ENCODE measurements around the gene KRTAP12-4. TPM values are rescaled to one million over a fixed set of nuclear protein-coding genes. Genes with fewer than 3 reads are reported as not detected.
A peak's percentile ranks its signal among the peaks of the same experiment; 100 is the strongest.
"Not testable (repeated sequence)": the region's sequence is repeated elsewhere in the genome, so short reads cannot be mapped to it uniquely, and the experiment has no call there.

The KRTAP12-4 gene
- total RNA-seq, 1 donor from 2014 or later: not detected

DNA sequence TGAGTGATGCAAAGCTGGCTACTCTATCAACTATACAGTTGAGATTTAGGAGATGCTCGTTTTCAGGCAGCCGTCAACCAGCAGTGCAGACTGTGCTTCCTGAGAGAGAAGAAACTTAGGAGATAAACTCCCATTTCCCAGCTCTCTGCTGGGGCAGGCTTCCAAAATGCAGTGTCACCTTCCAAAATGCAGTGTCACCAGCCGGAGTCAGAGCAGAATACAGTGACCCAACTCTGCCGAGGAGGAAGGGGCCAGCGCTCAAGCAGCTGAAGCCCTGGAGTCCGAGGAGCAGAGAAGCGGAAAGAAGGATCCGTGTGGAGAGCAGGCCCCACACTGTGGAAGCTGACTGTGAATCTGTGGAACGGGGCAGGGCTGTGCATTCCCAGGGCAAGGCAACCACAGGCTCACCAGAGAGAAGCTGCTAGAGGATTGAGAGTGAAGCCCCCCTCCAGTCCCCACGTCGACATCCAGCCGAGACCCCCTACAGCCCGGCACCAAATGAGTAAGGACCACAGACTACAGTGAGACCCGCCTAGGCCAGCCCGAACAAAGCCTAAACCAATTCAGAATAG, 28.2 kb upstream of the KRTAP12-4 start:
- Mint-ChIP-seq H3K36me3 (ENCODE audit: low read depth) (no peaks in the 10 kb centered on the region), H3K27me3 (ENCODE audit: low read depth) (peaks cover 12% of the 10 kb centered on the region), H3K9me3 (no peaks in the 10 kb centered on the region), H3K4me3 (ENCODE audit: low read depth) (no peak overlapping the region), H3K4me1 (ENCODE audit: low read depth) (peaks cover 6% of the 10 kb centered on the region), H3K27ac (no peak overlapping the region)
- DNase-seq (ENCODE audit: low spot score): no peak
- intact Hi-C loops (cut with micrococcal nuclease): no loop called here

- intact Hi-C loops (cut with micrococcal nuclease): no loop called here
- Mint-ChIP-seq H3K4me3 (ENCODE audit: low read depth) (no peak within 1 kb of the TSS), H3K27ac (no peak within 1 kb of the TSS), H3K27me3 (ENCODE audit: low read depth) (peaks cover 12% of the 10 kb centered on the region), H3K36me3 (ENCODE audit: low read depth) (no peaks in the 10 kb centered on the region), H3K4me1 (ENCODE audit: low read depth) (peaks cover 6% of the 10 kb centered on the region), H3K9me3 (no peaks in the 10 kb centered on the region)
- DNase-seq (ENCODE audit: low spot score): no peak
Measured at GRCh38 chr21:44681861-44682579, 27.6 kb upstream of the KRTAP12-4 start, which contains the start of gene KRTAP12-1. TSS of gene KRTAP12-1 (minus strand) at chr21:44682163. CDS start at chr21:44682123, 40 bp downstream.

DNA sequence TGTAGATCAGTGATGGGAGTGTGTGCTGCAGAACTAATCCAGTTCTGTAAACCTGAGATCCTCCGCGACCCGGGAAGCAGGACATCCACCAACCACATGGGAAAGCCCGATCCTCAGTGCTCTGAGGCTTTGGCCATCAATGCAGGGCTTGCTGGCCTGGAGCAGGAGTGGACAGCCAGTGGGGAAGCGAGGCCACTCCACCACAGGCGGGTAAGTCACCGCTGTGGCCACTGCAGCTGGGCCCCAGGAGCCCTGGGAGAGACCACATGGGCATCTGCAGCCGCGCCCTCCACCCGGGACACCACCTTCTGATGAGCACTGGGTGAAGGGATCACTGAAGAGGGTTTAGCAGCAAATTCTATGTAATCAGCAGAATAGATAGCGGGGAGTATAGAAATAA, 26.7 kb upstream of the KRTAP12-4 start:
- Mint-ChIP-seq H3K36me3 (ENCODE audit: low read depth) (no peaks in the 10 kb centered on the region), H3K4me1 (ENCODE audit: low read depth) (peaks cover 3% of the 10 kb centered on the region), H3K27me3 (ENCODE audit: low read depth) (peaks cover 12% of the 10 kb centered on the region), H3K27ac (no peak overlapping the region), H3K9me3 (no peaks in the 10 kb centered on the region), H3K4me3 (ENCODE audit: low read depth) (no peak overlapping the region)
- intact Hi-C loops (cut with micrococcal nuclease): no loop called here
- DNase-seq (ENCODE audit: low spot score): no peak

DNA sequence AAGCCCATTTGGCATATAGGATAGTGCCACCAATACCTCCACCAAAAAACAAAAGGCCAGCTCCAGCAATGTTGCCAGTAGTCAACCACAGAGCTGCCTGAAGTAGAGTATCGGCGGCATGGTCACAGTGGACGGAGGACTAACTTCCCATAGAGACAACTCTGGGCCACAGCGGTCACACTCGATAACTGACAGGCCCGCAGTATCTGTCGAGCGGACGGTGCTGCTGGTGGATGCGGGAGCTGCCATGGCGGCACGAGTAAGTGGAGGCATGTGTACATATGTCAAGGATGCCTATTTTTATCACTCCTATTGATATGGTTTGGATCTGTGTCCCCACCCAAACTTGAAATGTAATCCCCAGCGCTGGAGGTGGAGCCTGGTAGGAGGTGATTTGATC, 23.4 kb upstream of the KRTAP12-4 start:
- Mint-ChIP-seq H3K27me3 (ENCODE audit: low read depth) (peaks cover 10% of the 10 kb centered on the region), H3K27ac (no peak overlapping the region), H3K4me1 (ENCODE audit: low read depth) (no peaks in the 10 kb centered on the region), H3K36me3 (ENCODE audit: low read depth) (no peaks in the 10 kb centered on the region), H3K9me3 (peaks cover 13% of the 10 kb centered on the region), H3K4me3 (ENCODE audit: low read depth) (no peak overlapping the region)
- intact Hi-C loops (cut with micrococcal nuclease): no loop called here
- DNase-seq (ENCODE audit: low spot score): no peak

DNA sequence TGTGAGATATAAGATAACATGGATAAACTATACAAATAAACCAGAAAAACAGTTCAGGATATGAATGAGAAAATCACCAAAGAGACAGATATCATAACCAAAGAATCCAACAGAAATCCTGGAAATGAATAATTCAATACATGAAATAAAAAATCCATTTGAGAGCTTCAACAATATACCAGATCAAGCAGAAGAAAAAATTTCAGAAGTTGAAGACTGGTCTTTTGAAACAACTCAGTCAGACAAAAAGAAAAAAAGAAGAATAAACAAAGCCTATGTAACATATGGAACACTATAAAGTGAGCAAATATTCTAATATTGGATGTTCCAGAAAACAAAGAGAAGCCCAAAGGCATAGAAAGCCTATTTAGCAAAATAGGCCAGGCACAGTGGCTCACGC, 17.5 kb upstream of the KRTAP12-4 start:
- H3K4me1 Mint-ChIP-seq (ENCODE audit: low read depth): no peaks in the 10 kb centered on the region
- intact Hi-C loops (cut with micrococcal nuclease): no loop called here
- H3K9me3 Mint-ChIP-seq: peaks cover 45% of the 10 kb centered on the region
- DNase-seq (ENCODE audit: low spot score): no peak
- no peak overlapping the region for H3K27ac Mint-ChIP-seq
- peaks cover 4% of the 10 kb centered on the region for H3K27me3 Mint-ChIP-seq (ENCODE audit: low read depth)
- H3K4me3 Mint-ChIP-seq (ENCODE audit: low read depth): no peak overlapping the region
- H3K36me3 Mint-ChIP-seq (ENCODE audit: low read depth): no peaks in the 10 kb centered on the region

GRCh38 chr21:44670642-44671432, 16.4 kb upstream of the KRTAP12-4 start:
- no peak for DNase-seq (ENCODE audit: low spot score)
- peaks cover 45% of the 10 kb centered on the region for H3K9me3 Mint-ChIP-seq
- H3K27me3 Mint-ChIP-seq (ENCODE audit: low read depth): peaks cover 4% of the 10 kb centered on the region
- intact Hi-C loops (cut with micrococcal nuclease): no loop called here
- H3K36me3 Mint-ChIP-seq (ENCODE audit: low read depth): no peaks in the 10 kb centered on the region
- no peak overlapping the region for H3K4me3 Mint-ChIP-seq (ENCODE audit: low read depth)
- H3K4me1 Mint-ChIP-seq (ENCODE audit: low read depth): no peaks in the 10 kb centered on the region
- no peak overlapping the region for H3K27ac Mint-ChIP-seq

DNA sequence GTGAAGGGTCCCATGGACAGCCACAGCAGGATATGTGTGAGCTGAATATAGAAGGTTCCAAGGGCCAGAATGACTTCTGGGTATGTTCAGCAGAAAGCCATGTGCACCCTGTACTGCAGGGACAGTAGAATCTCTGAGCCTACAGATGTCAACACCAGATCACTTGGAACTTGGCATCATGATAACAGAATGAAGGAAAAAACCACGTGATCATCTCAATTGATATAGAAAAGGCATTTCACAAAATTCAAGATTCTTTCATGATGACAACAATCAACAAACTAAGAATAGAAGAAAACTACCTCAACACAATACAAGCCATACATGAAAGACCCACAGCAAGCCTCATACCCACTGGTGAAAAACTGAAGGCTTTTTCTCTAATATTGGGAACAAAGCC, 13.2 kb upstream of the KRTAP12-4 start:
- no peak for DNase-seq (ENCODE audit: low spot score)
- Mint-ChIP-seq H3K27ac (no peak overlapping the region), H3K4me3 (ENCODE audit: low read depth) (no peak overlapping the region), H3K4me1 (ENCODE audit: low read depth) (no peaks in the 10 kb centered on the region), H3K27me3 (ENCODE audit: low read depth) (peaks cover 16% of the 10 kb centered on the region), H3K36me3 (ENCODE audit: low read depth) (no peaks in the 10 kb centered on the region), H3K9me3 (peaks cover 28% of the 10 kb centered on the region)
- intact Hi-C loops (cut with micrococcal nuclease): no loop called here

GRCh38 chr21:44666401-44667320, 12.2 kb upstream of the KRTAP12-4 start, which contains the start of gene KRTAP12-2:
TSS of gene KRTAP12-2 (minus strand) at chr21:44666927. CDS start at chr21:44666886, 41 bp downstream.
- Mint-ChIP-seq H3K9me3 (peaks cover 23% of the 10 kb centered on the region), H3K4me3 (ENCODE audit: low read depth) (no peak within 1 kb of the TSS), H3K36me3 (ENCODE audit: low read depth) (no peaks in the 10 kb centered on the region), H3K27ac (no peak within 1 kb of the TSS), H3K27me3 (ENCODE audit: low read depth) (peaks cover 20% of the 10 kb centered on the region), H3K4me1 (ENCODE audit: low read depth) (no peaks in the 10 kb centered on the region)
- no peak for DNase-seq (ENCODE audit: low spot score)
- intact Hi-C loops (cut with micrococcal nuclease): no loop called here

DNA sequence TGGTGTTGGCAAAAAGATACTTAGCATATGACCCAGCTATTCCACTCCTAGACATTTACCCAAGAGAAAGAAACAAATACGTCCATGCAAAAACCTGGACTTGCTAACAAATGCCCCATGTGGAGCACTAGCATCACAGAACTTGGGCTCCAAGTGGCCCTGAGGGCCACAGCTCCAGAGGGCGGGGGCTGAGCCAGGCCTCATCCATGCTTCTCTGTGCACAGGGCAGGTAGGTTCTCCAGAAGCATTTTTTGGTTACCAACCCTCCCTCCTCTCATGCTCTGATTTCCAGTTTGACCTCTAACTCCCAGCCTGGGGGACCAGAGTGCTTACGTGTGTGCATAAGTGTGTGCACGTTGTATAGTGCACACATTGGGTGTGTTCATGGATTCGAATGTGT, 10.2 kb upstream of the KRTAP12-4 start:
- Mint-ChIP-seq H3K4me3 (ENCODE audit: low read depth) (no peak overlapping the region), H3K27me3 (ENCODE audit: low read depth) (peaks cover 23% of the 10 kb centered on the region), H3K4me1 (ENCODE audit: low read depth) (peaks cover 2% of the 10 kb centered on the region), H3K27ac (no peak overlapping the region), H3K9me3 (peaks cover 12% of the 10 kb centered on the region), H3K36me3 (ENCODE audit: low read depth) (no peaks in the 10 kb centered on the region)
- DNase-seq (ENCODE audit: low spot score): no peak
- intact Hi-C loops (cut with micrococcal nuclease): no loop called here

GRCh38 chr21:44661567-44661966, 7.1 kb upstream of the KRTAP12-4 start:
- H3K27ac Mint-ChIP-seq; DNase-seq (ENCODE audit: low spot score); H3K4me3 Mint-ChIP-seq (ENCODE audit: low read depth); intact Hi-C loops (cut with micrococcal nuclease): not testable (repeated sequence)
- Mint-ChIP-seq H3K27me3 (ENCODE audit: low read depth) (peaks cover 21% of the 10 kb centered on the region), H3K36me3 (ENCODE audit: low read depth) (peaks cover 21% of the 10 kb centered on the region), H3K9me3 (peaks cover 23% of the 10 kb centered on the region), H3K4me1 (ENCODE audit: low read depth) (peaks cover 29% of the 10 kb centered on the region)

DNA sequence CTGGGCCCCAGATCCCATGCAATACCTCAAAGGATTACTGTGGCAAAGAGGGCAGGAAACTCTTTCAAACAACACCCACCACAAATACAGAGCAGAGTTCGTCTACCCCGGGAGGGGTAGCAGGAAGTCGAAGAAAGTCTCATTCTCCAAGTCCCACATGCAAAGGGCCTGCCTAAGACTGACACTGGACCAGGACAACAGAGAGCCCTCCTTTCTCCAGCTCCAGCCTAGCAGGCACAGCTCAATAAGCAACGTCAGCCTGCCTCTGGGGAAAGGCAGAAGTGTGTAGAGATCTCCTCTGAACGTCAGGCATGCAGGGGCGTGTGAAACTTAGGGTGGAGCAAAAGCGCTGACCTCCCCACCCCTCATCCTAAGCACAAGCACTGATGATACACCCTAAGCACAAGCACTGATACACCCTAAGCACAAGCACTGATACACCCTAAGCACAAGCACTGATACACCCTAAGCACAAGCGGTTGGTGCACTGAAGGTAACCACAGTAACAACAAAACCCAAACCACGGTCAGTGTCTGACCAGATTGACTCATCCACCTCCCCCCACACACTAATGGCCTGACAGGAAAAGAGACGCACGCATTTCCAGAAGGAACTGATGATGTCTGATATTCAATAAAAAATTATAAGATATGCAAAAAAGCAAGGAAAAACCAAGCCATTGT, 4.6 kb upstream of the KRTAP12-4 start:
- intact Hi-C loops (cut with micrococcal nuclease): no loop called here
- Mint-ChIP-seq H3K27ac (peak overlapping the region; percentile 40), H3K36me3 (ENCODE audit: low read depth) (peaks cover 28% of the 10 kb centered on the region), H3K27me3 (ENCODE audit: low read depth) (peaks cover 18% of the 10 kb centered on the region), H3K9me3 (peaks cover 39% of the 10 kb centered on the region), H3K4me3 (ENCODE audit: low read depth) (no peak overlapping the region), H3K4me1 (ENCODE audit: low read depth) (peaks cover 35% of the 10 kb centered on the region)
- no peak for DNase-seq (ENCODE audit: low spot score)

GRCh38 chr21:44658541-44658910, 4.1 kb upstream of the KRTAP12-4 start:
- no peak for DNase-seq (ENCODE audit: low spot score)
- Mint-ChIP-seq H3K36me3 (ENCODE audit: low read depth) (peaks cover 33% of the 10 kb centered on the region), H3K27ac (peak overlapping the region; percentile 54), H3K4me3 (ENCODE audit: low read depth) (no peak overlapping the region), H3K4me1 (ENCODE audit: low read depth) (peaks cover 40% of the 10 kb centered on the region), H3K27me3 (ENCODE audit: low read depth) (peaks cover 13% of the 10 kb centered on the region), H3K9me3 (peaks cover 39% of the 10 kb centered on the region)
- intact Hi-C loops (cut with micrococcal nuclease): no loop called here

Measured in activated T-helper 2 cell treated with anti-CD3 and anti-CD28 coated beads, Interferon-gamma antibody, Interleukin-2, Interleukin-4, amounts not matched to agents 10 μg/mL and 5 μg/mL and 100 μg/mL, durations not matched to agents 14 hours and 24 hours and 36 hours (primary cell).